ENCODE measurements around the gene COX7A2. TPM values are rescaled to one million over a fixed set of nuclear protein-coding genes. Genes with fewer than 3 reads are reported as not detected.
A peak's percentile ranks its signal among the peaks of the same experiment; 100 is the strongest.

The COX7A2 gene
- 100 to 1,000 TPM; 206 to 303 (median 275) TPM for polyA plus RNA-seq (ENCODE audit: insufficient read length in 4 of 4)

DNA sequence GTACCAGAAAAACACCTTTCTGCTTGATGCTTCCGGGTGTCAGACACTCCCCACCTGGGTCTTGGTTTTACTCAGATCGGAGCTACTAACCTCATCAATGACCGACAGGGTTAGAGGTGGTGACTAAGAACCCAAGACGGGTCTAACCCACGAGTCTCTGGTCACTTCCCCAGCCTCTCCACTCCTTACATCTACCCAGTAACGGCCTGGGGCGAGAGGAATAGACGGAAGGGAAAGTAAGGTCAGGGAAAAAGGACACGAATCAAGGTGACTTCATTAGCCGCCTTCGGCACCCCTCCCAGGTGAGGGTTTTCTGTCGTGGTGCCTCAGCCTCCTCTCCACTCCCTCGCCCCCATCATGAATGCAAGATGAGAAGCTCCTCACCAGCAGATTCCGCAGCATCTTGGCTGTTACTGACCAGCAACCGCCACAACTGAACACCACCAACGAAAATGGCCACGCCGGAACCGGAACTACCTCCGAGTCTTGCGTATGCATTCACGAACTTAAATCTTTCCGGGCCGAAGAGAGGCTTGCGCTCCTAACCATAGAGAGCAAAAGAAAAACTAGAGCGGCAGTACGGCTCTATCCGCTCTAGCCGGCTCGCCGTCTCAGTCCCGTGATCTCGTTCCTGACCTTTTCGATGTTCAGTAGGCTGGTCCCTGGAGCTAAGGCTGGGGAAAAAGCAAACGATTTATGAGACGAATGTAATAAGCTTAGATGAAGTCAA, at the start of gene COX7A2:
Gene COX7A2 (minus strand): TSS at position 469 of the 730 bp plus-strand sequence. CDS start 67 bp downstream, at position 402.
- DNase-seq (ENCODE audit: low read depth in 4 of 4, low spot score in 3 of 4): peak; percentile 90 to 95 (median 92)

DNA sequence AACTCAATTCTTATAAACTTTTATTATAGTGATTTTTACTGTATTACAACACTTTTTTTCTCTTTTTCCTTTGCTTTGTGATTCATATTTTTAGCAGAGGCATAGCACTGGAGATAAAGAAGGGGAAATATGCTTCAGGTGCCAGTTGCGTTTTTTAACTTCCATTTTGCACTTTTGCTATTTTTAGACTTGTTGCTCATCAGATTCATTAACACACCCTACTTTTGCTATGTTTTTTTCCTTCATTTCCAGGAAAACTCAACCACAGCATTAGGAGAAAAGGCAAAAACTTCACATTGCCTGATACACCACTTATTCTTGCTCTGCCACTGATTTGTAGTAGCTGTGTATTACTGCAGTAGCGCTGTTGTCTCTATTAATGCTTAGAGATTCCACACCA, 49.0 kb upstream of the COX7A2 start:
- DNase-seq (ENCODE audit: low read depth in 4 of 4, low spot score in 3 of 4): no peak

DNA sequence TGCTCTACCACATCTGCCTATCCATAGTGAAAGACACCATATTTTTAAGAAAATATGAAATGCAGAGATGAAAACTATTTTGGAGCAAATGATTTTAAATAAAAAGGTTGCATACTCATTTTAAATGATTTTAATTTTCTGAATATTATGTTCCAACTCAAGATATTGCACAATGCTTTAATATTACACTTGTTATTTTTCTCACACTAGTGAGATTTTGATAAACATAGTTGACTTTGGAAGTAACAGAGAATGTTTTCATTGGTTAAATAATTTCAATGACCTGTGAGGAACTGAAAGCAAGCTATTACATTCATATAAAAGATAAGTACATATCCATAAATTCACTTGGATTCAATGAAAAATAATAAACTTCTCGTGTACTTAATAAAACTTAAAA, 48.1 kb upstream of the COX7A2 start:
- no peak for DNase-seq (ENCODE audit: low read depth in 4 of 4, low spot score in 3 of 4)

DNA sequence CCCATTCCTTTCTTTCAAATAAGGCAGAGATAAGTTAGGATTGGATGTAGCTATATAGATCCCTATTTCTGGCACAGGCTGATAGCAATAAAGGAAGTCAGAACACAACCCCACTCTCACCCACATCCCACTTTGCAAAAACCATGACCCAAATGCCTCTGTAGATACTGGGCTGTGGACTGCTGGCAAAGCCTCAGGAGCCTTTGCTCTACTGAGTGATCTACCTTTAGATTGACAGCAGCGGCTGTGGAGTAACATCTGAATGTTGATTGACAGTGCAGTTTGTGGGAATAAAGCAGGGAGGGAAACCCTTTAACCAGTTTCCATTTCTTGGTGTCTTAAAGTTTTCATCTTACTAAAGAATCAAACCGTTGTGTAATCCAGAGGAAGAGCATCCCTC, 47.7 kb upstream of the COX7A2 start:
- DNase-seq (ENCODE audit: low read depth in 4 of 4, low spot score in 3 of 4): no peak

GRCh38 chr6:75290136-75290945, 46.7 kb upstream of the COX7A2 start:
- DNase-seq (ENCODE audit: low read depth in 4 of 4, low spot score in 3 of 4): no peak

DNA sequence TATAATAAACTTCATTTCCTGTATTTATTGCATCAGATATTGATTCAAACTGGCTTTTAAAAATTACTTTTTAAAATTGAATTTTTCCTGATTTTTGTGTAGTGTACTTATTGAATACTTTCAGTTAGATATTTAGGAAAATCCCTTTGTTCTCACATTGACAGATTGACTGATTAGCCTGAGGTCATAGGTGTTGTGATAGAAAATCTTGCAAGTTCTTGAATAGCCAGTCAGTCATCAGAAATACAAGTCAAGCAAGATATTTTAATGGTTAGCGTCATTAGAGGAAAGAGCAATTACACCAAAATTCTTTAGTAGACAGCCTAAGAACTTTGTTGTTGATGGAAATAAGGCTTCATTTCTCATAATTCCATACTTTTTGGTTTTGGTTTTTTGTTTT, 44.4 kb upstream of the COX7A2 start:
- no peak for DNase-seq (ENCODE audit: low read depth in 4 of 4, low spot score in 3 of 4)

- DNase-seq (ENCODE audit: low read depth in 4 of 4, low spot score in 3 of 4): no peak
Observed at GRCh38 chr6:75287424-75287823, 43.8 kb upstream of the COX7A2 start.

DNA sequence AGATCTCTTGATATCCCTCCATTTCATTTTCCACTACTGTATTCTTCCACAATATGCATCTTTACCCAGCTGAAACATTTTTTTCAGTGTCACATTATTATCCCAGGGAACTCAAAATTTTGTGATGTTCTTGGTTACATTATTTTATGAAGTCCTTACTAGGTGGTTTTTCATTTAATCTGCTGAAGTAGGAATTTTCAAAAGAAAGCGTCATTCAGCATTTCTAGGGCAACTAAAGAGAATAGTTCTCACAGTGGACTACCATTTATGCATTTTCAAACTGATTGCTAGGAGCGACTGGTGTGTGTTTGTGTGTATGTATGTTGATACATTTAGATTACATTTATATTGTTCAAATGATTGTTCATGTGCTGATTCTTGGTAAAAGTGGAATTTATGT, 43.4 kb upstream of the COX7A2 start:
- DNase-seq (ENCODE audit: low read depth in 4 of 4, low spot score in 3 of 4): no peak

DNA sequence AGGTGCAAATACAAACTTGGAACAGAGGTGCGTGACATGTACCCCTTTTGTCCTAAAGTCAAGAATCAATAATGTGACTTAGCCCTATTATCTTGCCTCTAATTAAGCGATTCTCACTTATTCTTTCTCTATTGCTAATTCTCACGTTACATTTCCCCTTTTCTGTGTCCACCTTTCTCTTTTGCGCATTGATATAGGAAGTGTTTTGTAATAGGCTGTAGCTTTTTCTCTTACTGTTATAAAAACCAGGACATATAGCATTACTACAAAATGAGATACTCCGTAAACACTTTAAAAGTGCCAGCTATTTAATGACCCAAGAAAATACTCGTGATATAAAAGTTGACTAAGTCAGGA, 41.7 kb upstream of the COX7A2 start:
- no peak for DNase-seq (ENCODE audit: low read depth in 4 of 4, low spot score in 3 of 4)

GRCh38 chr6:75284632-75285282, 41.2 kb upstream of the COX7A2 start, which contains the start of gene TMEM30A:
TMEM30A (minus strand) TSS chr6:75284792; CDS start chr6:75284638, 154 bp downstream.
- peak; percentile 97 to 98 (median 98) for DNase-seq (ENCODE audit: low read depth in 4 of 4, low spot score in 3 of 4)

DNA sequence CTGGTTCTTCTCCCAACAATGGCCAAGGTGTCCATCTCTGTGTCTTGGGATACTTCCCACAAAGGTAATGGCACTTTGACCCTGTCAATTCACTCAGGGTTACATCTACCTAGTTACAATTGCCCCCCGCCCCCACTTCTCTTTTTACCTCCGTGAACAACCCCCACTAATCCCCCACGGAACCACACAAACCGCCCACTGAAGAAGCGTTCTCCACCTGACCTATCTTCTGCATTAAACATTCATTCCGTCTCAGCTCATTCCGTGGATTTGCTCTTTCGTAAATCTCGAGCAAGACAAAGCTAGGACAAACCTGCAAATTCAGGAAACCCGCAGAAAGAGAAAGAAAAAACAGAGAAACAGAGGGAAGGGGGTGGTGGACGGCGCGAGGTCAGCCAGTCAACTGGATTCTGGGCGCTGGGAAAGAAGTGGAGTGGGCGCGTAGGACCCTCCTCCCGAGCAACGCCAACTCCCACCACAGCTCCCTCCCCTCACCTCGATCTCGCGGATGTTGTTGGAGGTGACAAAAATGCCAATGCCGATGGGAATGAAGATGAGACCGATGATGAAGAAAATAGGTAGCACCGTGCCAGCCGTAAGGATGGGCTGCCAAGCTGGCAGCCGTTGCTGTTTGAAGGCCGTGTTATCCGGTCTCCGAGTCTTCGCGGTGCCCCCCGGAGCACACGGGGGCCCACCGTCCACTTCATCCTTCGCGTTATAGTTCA, 40.5 kb upstream of the COX7A2 start:
- DNase-seq (ENCODE audit: low read depth in 4 of 4, low spot score in 3 of 4): peak in 3 of 4 donors; percentile 45 to 61 (median 51)

GRCh38 chr6:75282706-75283105, 39.1 kb upstream of the COX7A2 start:
- no peak for DNase-seq (ENCODE audit: low read depth in 4 of 4, low spot score in 3 of 4)

DNA sequence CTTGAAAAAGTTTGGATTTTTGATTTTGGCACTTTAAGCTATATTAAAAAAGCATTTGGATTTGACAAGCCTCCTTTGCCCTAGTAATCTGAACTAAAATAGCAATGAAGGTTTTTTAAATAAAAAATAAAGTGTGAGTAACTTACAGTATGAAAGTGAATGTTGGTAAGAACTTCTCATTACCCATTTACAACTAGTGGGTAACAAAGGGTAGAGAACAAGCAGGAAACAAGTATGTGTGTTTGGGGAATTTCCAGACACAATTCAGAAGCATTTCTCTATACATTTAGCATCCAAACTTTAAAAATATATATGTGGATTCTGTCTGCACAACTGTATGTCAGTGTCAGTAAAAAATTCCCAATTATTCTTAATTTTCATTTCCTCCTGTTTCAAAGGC, 38.1 kb upstream of the COX7A2 start:
- DNase-seq (ENCODE audit: low read depth in 4 of 4, low spot score in 3 of 4): no peak

GRCh38 chr6:75280131-75280855, 36.7 kb upstream of the COX7A2 start:
- no peak for DNase-seq (ENCODE audit: low read depth in 4 of 4, low spot score in 3 of 4)

GRCh38 chr6:75279418-75279817, 35.8 kb upstream of the COX7A2 start:
- DNase-seq (ENCODE audit: low read depth in 4 of 4, low spot score in 3 of 4): no peak

- no peak for DNase-seq (ENCODE audit: low read depth in 4 of 4, low spot score in 3 of 4)
Observed at GRCh38 chr6:75278474-75279077, 35.0 kb upstream of the COX7A2 start.

GRCh38 chr6:75275067-75275466, 31.5 kb upstream of the COX7A2 start:
- DNase-seq (ENCODE audit: low read depth in 4 of 4, low spot score in 3 of 4): no peak

- DNase-seq (ENCODE audit: low read depth in 4 of 4, low spot score in 3 of 4): no peak
Observed at GRCh38 chr6:75273009-75273408, 29.4 kb upstream of the COX7A2 start.

DNA sequence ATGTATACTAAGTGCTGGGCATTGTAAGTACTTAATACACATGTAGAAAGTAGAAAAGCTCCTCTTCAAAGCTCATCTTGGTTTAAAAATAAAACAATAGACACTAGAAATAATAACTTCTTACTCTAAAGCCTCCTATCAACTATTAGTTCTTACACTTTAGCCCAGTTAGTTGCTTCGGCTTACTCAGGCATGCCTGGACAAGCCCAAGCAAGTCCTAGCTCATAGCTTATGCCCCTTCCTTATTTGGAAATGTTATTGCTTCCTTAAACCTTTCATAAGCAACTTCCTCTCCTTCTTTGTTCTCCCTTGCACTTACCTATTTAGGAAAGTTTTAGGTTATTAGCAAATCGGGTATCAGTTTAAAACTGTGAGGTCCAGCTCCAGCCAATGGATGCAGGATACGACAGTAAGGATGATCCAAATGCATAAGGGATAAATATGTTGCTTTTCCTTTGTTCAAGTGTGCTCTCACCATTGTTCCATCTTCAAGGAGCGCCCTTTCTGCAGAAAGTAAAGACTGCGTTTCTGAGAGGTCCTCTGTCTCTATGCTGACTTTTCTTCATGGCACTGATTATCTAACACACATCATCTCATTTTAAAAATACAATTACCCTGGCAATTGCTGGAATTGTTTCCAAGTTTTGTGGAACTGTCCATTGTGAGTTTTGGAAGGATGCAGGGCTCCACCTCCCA, 28.7 kb upstream of the COX7A2 start:
- DNase-seq (ENCODE audit: low read depth in 4 of 4, low spot score in 3 of 4): no peak
